ENCODE measurements around the gene KCNQ1. TPM values are rescaled to one million over a fixed set of nuclear protein-coding genes. Genes with fewer than 3 reads are reported as not detected.

Gene KCNQ1
- total RNA-seq, 1 experiment from 2014 or later: not detected

DNA sequence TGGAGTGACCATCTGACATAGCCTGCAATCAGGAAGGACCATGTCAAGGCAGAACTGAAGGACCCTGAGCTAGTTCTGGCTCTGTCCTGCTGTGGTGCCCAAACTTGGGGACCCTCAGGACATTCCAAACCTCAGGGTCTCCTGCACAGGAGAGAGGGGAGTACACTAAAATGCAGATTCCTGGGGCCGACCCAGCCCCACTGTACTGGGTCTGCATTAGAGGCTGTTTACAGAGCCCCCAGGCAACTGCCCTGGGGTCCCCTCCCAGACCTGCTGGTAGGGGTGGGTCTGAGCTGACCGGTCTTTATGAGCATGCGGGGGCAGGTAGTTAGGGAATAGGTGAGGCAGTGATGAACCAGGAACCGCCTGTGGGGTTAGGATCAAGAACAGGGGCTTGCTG, 7.3 kb upstream of the KCNQ1 start:
- POLR2A ChIA-PET (ENCODE audit: unreplicated experiment): no interaction called here
- Histone ChIP-seq H3K4me3 (no peak overlapping the region), H2AFZ (no peak overlapping the region), H3K4me1 (replicated peaks; ENCODE audit: insufficient read depth) (no peaks in the 10 kb centered on the region), H3K36me3 (ENCODE audit: low read depth) (no peaks in the 10 kb centered on the region), H3K9me2 (ENCODE audit: insufficient read depth) (no peaks in the 10 kb centered on the region), H3K4me2 (no peak overlapping the region), H4K20me1 (ENCODE audit: insufficient read depth) (no peaks in the 10 kb centered on the region), H3K27ac (no peak overlapping the region), H3F3A (ENCODE audit: insufficient read depth, low read depth) (no peaks in the 10 kb centered on the region), H3K27me3 (ENCODE audit: insufficient read depth, low read depth) (peaks cover 30% of the 10 kb centered on the region), H3K9me3 (ENCODE audit: insufficient read depth, low read depth) (no peaks in the 10 kb centered on the region), H3K79me2 (ENCODE audit: low read depth) (no peaks in the 10 kb centered on the region)
- intact Hi-C loops (cut with micrococcal nuclease; ENCODE audit: unreplicated experiment): no loop called here
- no TSS peak for BruUV-seq (replicated peaks)
- CTCF ChIA-PET: no interaction called here
- no peak for TF ChIP-seq EZH2 (IDR thresholded peaks at IDR 0.05; ENCODE audit: low read depth)
- TF ChIP-seq, protein P1, sequence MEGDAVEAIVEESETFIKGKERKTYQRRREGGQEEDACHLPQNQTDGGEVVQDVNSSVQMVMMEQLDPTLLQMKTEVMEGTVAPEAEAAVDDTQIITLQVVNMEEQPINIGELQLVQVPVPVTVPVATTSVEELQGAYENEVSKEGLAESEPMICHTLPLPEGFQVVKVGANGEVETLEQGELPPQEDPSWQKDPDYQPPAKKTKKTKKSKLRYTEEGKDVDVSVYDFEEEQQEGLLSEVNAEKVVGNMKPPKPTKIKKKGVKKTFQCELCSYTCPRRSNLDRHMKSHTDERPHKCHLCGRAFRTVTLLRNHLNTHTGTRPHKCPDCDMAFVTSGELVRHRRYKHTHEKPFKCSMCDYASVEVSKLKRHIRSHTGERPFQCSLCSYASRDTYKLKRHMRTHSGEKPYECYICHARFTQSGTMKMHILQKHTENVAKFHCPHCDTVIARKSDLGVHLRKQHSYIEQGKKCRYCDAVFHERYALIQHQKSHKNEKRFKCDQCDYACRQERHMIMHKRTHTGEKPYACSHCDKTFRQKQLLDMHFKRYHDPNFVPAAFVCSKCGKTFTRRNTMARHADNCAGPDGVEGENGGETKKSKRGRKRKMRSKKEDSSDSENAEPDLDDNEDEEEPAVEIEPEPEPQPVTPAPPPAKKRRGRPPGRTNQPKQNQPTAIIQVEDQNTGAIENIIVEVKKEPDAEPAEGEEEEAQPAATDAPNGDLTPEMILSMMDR (conservative IDR thresholded peaks at IDR 0.05): no peak
- no peak for DNase-seq

DNA sequence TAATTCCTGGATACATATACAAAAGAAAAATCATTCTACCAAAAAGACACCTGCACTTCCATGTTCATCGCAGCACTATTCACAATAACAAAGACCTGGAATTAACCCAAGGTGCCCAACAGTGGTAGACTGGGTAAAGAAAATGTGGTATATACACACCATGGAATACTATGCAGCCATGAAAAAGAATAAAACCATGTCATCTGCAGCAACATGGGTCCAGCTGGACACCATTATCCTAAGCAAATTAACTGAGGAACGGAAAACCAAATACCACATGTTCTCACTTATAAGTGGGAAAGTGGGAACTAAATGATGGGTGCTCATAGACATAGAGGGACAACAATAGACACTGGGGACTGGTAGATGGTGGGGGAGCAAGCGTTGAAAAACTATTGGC, 5.0 kb upstream of the KCNQ1 start:
- intact Hi-C loops (cut with micrococcal nuclease; ENCODE audit: unreplicated experiment): no loop called here
- CTCF ChIA-PET: no interaction called here
- BruUV-seq (replicated peaks): no TSS peak

DNA sequence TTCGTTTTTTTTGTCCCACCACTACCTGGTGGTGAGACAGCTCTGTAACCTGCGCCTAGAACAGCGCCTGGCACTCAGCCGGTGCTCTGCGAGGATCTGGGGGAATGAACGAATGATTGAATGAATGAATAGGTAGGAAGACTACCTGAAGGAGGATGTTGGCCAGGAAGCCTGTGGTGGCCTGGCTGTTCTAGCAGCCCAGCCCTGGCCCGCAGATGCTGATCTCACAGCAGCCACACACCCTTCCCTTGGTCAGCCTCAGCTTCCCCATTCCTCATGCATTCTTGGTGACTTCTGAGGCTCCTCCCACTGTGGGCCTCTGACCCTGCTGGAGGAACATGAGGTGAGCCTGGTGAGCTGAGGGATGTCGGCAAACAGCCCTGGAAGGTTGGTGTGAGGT, 4.2 kb upstream of the KCNQ1 start:
- POLR2A ChIA-PET (ENCODE audit: unreplicated experiment): no interaction called here
- Histone ChIP-seq H3K4me1 (replicated peaks; ENCODE audit: insufficient read depth) (no peaks in the 10 kb centered on the region), H2AFZ (no peak overlapping the region), H3K27me3 (ENCODE audit: insufficient read depth, low read depth) (peaks cover 34% of the 10 kb centered on the region), H3K4me2 (no peak overlapping the region), H3K4me3 (no peak overlapping the region), H3K9me2 (ENCODE audit: insufficient read depth) (no peaks in the 10 kb centered on the region), H3K79me2 (ENCODE audit: low read depth) (no peaks in the 10 kb centered on the region), H3K9me3 (ENCODE audit: insufficient read depth, low read depth) (no peaks in the 10 kb centered on the region), H3K36me3 (ENCODE audit: low read depth) (no peaks in the 10 kb centered on the region), H3K27ac (no peak overlapping the region), H3F3A (ENCODE audit: insufficient read depth, low read depth) (no peaks in the 10 kb centered on the region), H4K20me1 (ENCODE audit: insufficient read depth) (no peaks in the 10 kb centered on the region)
- no peak for DNase-seq
- no TSS peak for BruUV-seq (replicated peaks)
- CTCF ChIA-PET: no interaction called here
- TF ChIP-seq EZH2 (IDR thresholded peaks at IDR 0.05; ENCODE audit: low read depth): no peak
- TF ChIP-seq, protein P1 (conservative IDR thresholded peaks at IDR 0.05): no peak
- intact Hi-C loops (cut with micrococcal nuclease; ENCODE audit: unreplicated experiment): no loop called here

More for the DNA sequence above, 5.0 kb upstream of the KCNQ1 start:
- Histone ChIP-seq H3K79me2 (ENCODE audit: low read depth) (no peaks in the 10 kb centered on the region), H3K4me1 (replicated peaks; ENCODE audit: insufficient read depth) (no peaks in the 10 kb centered on the region), H3K4me3 (no peak overlapping the region), H3K27me3 (ENCODE audit: insufficient read depth, low read depth) (peaks cover 37% of the 10 kb centered on the region), H4K20me1 (ENCODE audit: insufficient read depth) (no peaks in the 10 kb centered on the region), H3K36me3 (ENCODE audit: low read depth) (no peaks in the 10 kb centered on the region), H3K4me2 (no peak overlapping the region), H3K9me3 (ENCODE audit: insufficient read depth, low read depth) (no peaks in the 10 kb centered on the region), H3K9me2 (ENCODE audit: insufficient read depth) (no peaks in the 10 kb centered on the region), H3K27ac (no peak overlapping the region), H3F3A (ENCODE audit: insufficient read depth, low read depth) (no peaks in the 10 kb centered on the region), H2AFZ (no peak overlapping the region)
- TF ChIP-seq, protein P1 (conservative IDR thresholded peaks at IDR 0.05): no peak
- TF ChIP-seq EZH2 (IDR thresholded peaks at IDR 0.05; ENCODE audit: low read depth): no peak
- DNase-seq: no peak
- POLR2A ChIA-PET (ENCODE audit: unreplicated experiment): no interaction called here
